GM21737 (cell line): ENCODE results near the gene IRF1.

ENCODE experiments used
- ATAC-seq: cut with Tn5 transposase; IDR thresholded peaks from one replicate; pipeline ENCODE4 v1.9.1; 2021; ENCODE audit warnings: mild to moderate bottlenecking, moderate library complexity; ENCODE audit not compliant: unreplicated experiment

Gene IRF1

GRCh38 chr5:132500931-132501628, 10.5 kb upstream of the IRF1 start:
- ATAC-seq = peak; percentile 31

GRCh38 chr5:132500244-132500930, 9.8 kb upstream of the IRF1 start:
- ATAC-seq = no peak

- ATAC-seq = no peak
These were observed 9.1 kb upstream of the IRF1 start for GRCh38 chr5:132499440-132500243.

GRCh38 chr5:132498686-132499271, 8.2 kb upstream of the IRF1 start:
- ATAC-seq = no peak

- ATAC-seq = no peak
These were observed 7.6 kb upstream of the IRF1 start for GRCh38 chr5:132498152-132498551.

GRCh38 chr5:132497488-132497997, 7.0 kb upstream of the IRF1 start:
- ATAC-seq = no peak

GRCh38 chr5:132496631-132497487, 6.3 kb upstream of the IRF1 start:
- peak; percentile 37 for ATAC-seq

- peak; percentile 41 for ATAC-seq
These were observed 5.6 kb upstream of the IRF1 start for GRCh38 chr5:132496191-132496630.

GRCh38 chr5:132495667-132496190, 5.2 kb upstream of the IRF1 start:
- ATAC-seq = peak; percentile 29

- no peak for ATAC-seq
These were observed 3.2 kb upstream of the IRF1 start for GRCh38 chr5:132493821-132494220.

GRCh38 chr5:132493241-132493640, 2.7 kb upstream of the IRF1 start:
- ATAC-seq = no peak

- no peak for ATAC-seq
These were observed 2.0 kb upstream of the IRF1 start for GRCh38 chr5:132492386-132493125.

GRCh38 chr5:132491368-132492364, 1.1 kb upstream of the IRF1 start:
- ATAC-seq = peak; percentile 22

- ATAC-seq = peak; percentile 9
These were observed 596 bp downstream of the IRF1 start for GRCh38 chr5:132489871-132490483.

GRCh38 chr5:132489051-132489770, 1.4 kb downstream of the IRF1 start:
- ATAC-seq = no peak

- ATAC-seq = no peak
These were observed 2.0 kb downstream of the IRF1 start for GRCh38 chr5:132488590-132488989.
